Stimulated activated CD4-positive, alpha-beta T cell treated with anti-CD3 and anti-CD28 coated beads, Interleukin-4, amount 100 ng/mL, for 48 hours (primary cell): ENCODE results near the gene PPP3R2.
"Not testable (repeated sequence)": the region's sequence is repeated elsewhere in the genome, so short reads cannot be mapped to it uniquely, and the experiment has no call there.

Experiments used
- DNase-seq, 2 donors: peaks; one replicate each; pipeline ENCODE4 v3.0.0-alpha.2; 2020; ENCODE audit warnings: low read depth in 2 of 2

PPP3R2 gene, protein sequence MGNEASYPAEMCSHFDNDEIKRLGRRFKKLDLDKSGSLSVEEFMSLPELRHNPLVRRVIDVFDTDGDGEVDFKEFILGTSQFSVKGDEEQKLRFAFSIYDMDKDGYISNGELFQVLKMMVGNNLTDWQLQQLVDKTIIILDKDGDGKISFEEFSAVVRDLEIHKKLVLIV

DNA sequence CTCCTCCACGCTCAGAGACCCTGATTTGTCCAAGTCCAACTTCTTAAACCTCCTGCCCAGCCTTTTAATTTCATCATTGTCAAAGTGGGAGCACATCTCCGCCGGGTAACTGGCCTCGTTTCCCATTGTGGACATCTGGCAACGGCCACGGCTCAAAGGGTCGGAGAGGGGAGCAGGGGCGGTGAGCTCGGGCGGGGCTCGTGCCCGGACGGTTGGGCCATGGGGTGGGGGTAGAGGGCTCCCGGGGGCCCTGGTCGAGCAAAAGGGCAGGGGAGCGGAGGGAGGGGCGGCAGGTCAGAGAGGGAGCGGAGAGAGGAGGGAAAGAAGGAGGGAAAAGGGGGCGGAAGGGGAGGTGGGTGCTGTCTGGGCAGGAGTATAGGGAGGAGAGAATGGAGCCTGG is at the start of gene PPP3R2:
TSS of gene PPP3R2 (minus strand) at position 174 of the 400 bp plus-strand sequence. CDS start at position 126, 48 bp downstream.
- DNase-seq: no peak

DNA sequence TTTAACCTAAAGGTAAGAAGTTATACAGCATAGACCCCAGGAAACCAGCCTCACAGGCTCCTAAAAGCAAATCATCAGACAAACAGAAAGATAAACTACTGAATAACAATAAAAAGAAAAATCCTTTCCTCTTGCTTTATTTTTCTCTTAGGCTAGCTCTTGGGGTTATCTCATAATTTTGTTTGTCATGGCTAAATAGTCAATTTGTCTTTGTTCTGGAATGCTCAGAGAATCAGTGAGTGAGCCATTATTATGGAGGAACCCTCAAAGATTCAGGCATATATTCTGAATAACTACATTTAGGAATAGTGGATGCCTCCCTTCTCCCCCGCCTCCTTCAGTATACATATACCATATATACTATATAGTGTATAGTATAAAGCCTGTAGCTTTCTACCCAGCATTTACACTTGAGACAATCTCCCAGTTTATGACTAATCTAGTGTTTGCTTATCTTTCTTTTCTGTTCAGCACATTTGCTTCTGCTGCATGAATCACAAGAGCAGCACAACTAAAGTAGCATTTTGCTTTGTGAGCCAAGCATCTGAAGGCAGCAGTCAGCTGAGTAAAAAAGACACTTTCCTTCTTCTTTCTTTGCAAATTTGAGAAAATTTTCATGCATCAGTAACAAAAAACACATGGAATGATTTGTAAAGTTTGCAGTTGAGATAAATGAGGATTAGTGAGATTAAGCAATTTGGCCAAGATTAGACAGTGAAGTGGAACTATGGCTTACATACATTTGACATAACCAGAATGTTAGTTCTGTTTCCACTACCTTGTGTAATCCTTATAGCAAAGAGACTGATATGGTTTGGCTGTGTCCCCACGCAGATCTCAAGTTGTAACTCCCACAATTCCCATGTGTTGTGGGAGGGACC is 45.3 kb upstream of the PPP3R2 start:
- no peak for DNase-seq

DNA sequence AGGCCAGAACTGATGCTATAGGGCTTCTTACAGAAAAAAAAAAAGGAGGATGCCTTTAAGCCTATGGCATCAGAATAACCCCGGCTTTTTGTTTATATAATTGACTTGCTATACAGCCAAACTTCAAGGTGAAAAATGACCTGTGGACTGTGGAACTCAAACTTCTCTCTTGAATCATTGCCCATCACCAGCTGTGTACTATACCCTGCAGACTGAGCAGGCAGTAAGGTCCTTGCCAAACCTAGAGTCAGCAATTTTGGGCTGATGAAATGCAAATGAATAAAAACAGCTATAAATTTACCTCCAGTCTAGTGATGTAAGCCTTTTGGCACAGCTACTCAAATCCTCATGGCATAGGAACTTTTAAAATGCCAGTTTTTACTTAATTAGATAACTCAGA is 44.5 kb upstream of the PPP3R2 start:
- DNase-seq: no peak

DNA sequence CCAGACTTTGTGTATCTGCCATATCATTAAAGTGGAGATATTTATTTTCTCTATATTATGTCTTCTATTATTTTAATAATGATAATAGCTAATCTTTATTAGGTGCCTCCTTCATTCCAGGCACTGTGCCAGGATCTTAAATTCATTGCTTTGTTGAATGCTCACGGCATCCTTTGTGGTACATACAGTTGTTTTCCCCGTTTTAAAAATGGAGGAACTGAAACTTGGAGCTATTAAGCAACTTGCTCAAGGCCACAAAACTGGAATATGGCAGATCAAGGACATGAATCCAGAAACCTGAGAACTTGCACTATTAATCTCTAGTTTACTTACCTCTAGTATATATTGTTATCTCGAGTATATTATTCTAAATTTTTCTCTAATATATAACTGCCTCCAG is 41.5 kb upstream of the PPP3R2 start:
- no peak for DNase-seq

DNA sequence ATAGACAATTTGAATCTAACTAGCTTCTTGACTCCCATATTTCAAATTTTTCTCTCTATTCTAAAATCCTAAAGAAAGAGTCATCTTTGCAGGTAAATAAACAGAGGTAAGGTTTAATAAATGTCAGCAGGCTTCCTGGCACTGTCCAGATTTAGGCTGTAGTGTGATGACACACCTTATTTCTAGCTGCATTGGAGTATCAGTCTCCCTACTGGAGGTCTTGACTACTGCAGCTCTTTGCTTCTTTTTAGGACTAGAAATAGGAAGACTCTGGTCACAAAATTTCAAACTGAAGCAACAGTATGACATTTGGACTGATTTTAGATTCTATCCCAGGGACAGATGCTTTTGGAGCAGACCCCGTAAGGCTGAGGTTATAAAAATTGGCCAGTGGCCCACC is 40.7 kb upstream of the PPP3R2 start:
- DNase-seq: no peak

DNA sequence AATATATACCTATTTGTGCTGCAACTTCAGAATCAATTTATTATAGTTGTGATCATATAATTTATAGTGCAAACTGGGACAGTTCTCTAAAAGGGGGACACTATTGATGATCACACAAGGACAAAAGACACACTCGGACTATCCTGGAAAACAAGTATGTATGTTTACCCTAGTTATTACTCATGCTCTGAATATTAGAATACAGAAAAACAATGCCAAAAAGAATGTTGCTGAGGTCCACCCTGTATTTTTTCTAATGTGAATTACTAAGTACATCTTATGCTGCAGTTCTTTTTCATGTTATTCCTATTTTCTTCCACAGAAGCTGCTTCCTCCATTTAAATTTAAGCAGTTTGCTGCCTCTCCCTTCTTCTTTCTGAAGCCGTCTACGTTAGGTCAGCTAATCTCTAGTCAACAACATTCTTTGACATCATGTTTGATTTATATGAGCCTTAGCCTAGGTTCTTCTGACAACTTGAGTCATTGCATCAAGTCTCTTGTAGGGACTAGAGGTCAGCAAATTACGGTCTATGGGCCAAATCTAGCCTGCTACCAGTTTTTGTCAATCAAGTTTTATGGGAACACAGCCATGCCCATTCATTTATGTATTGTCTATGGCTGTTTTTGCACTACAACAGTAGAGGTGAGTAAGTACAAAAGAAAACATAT is 40.1 kb upstream of the PPP3R2 start:
- DNase-seq: no peak

DNA sequence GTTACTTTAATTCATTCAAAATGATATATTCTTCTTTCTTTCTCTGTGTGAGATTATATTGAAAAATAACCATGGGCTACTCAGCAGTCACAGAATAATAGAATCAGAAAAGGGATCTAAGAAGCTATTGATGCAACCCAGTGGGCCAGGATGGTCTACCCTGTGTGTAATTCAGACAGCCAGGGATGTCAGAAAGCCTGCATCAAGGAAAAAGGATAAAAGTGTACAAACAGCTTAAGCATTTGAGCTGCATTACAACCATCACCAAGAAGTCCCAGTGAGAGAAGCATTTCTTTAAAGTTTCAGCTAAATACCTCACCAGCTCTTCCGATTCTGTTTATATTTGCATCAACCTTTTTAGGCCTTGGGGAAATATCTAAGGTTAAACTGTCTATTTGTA is 37.8 kb upstream of the PPP3R2 start:
- no peak for DNase-seq

DNA sequence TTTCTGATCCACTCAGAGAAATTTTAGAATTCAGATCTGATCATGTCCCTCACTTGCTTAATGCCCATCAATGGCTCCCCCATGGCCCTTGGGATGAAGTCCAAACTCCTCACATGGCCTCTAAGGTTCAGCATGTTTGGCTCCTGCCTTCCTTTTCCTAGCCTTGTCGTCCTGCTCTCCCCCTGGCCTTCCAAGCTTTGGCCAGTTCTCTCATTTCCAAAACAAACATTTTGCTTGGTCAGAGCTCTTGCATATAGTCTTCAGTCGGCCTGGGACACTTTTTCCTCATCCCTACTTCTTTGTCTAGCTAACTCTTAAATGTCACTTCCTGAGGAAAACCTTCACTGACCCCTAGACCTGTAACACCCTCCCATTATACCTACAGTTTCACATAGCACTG is 37.1 kb upstream of the PPP3R2 start:
- no peak for DNase-seq

DNA sequence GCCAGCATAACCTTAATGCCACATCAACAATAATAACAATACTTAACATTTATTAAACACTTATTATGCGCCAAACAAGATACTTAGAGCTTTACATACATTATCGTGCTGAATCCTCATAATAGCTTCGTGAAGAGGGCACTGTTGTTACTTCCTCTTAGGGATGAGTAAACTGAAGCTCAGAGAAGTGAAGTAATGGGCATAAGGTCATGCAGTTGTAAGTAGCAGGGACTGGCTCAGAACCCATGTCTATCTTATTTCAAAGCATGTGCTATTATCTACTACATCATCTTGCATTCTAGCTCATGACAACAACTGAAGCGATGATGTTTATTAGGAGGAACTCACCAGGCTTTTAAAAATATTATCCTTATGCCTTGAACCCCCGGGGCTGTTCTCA is 34.9 kb upstream of the PPP3R2 start:
- no peak for DNase-seq

DNA sequence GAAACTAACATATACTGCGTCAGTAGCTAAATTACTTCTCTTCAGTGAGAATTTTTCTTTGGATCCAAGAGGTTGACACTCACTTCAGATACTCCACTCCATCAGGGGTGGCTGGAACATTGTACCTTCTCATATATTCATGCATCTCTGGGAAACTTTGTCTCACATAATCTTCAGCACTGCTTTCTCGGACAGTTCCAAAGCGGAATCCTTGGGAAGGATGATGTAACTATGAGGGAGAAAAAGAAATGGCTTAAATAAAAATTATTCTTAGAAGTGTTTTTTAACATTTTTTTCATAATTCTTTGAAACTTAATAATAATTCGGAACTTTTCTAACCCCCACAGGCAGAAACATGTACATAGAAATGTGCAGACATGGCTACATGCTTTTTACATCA is 33.4 kb upstream of the PPP3R2 start:
- no peak for DNase-seq

DNA sequence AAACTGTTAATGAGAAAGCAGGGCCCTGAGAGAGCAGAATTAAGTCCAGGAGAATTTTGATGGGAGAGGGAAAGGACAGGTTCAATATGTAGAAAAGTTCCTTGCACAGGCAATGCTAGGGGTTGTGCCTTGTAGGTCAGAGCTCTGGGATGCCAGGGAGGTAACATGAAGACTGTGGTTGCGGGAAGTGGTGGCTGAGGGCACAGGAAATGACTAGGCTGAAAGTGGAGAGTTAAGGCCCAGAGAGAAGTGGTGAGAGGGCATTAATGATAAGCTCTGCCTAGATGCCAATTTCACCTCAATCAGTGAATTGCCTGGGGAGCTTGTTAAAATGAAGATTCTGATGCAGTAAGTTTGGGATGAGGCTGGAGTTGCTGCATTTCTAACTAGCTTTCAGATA is 31.5 kb upstream of the PPP3R2 start:
- DNase-seq: no peak

DNA sequence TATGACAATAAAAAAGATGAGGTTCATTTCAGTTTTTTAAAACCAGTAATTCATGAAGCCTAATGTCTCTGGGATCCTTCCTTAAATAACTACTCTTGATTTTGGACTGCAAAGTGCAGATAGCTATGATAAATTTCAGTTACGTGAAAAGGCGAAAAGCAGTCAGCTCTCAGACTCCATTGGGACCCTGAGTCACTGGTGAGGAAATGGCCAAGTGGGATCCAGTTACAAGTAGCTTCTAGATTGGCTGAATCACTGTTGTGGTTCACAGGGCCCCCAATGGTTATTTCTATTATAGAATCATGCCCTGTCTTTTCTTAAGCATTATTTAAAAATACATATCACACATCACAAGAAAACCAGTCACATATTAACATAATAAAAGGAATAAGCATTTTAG is 31.1 kb upstream of the PPP3R2 start:
- no peak for DNase-seq

DNA sequence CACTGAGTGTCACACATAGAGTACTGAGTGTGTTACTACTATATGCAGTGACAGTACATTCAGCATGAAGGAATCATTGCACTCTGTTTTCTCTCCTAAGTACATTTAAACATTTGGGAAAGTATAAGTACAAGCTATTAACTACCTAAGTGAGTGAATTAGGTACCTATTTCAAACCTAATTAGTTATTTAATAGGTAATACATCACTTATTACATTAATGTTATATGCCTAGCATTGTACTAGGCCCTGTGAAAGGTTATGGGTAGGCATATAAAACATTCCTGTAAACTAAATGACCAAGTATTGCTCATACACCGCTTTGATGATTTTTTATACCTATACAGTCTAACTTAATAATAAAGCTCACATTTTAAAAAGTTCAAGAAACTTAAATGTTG is 25.7 kb upstream of the PPP3R2 start:
- no peak for DNase-seq

DNA sequence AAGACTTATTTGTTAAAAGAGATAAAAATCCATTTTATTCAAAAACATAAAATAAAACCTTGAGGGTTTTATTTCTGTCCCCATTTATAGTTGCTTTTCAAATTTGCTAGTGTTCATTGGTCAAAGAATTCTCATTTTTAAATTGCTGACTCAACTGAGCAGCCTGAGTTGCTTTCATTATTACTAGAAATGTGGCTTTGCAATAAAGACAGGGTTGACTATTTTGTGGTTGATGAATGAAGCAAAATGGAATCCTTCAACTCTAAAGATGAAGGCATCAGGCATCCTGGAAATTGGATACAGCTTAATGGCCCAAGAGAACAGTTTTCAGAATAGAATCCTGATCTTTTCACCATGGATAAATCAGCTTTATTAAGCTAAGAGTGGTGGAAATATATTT is 23.9 kb upstream of the PPP3R2 start:
- no peak for DNase-seq

DNA sequence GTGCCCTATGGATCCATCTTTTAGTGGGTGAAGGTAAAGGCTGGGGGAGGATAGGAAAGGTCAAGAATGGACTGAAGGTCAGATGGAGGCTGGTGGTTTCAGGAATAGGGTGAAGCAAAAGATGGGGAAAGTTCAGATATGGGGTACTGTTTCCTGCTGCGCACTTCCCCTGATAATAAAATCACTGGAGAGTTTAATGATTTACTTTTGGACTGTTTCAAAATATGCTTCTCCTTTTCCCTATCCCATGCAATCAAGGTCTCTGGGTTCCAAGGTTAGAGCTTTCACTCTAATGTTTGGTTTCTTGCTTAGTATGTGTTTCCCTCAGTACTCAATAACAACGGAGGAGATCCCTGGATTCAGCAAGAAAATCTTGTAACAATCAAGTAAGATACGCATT is 10.8 kb upstream of the PPP3R2 start:
- no peak for DNase-seq

DNA sequence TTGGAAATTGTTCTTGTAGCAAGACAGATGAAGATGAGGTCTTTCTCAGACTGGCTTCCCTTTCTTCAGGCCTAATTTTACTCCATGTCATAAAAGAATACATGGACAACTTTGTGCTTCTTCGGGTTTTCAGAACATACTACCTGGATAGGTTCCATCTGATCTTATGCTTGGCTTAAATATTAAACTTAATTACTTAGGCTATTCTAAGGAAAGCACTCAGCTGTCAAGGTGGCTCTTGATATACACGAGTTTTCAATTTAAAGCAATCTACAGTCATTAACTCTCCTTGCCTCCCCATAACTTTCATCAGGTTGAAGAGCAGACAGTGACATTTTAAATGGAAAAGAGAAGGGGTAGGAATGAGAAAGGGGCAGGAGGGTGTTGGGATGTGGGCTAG is 9.5 kb upstream of the PPP3R2 start:
- no peak for DNase-seq

DNA sequence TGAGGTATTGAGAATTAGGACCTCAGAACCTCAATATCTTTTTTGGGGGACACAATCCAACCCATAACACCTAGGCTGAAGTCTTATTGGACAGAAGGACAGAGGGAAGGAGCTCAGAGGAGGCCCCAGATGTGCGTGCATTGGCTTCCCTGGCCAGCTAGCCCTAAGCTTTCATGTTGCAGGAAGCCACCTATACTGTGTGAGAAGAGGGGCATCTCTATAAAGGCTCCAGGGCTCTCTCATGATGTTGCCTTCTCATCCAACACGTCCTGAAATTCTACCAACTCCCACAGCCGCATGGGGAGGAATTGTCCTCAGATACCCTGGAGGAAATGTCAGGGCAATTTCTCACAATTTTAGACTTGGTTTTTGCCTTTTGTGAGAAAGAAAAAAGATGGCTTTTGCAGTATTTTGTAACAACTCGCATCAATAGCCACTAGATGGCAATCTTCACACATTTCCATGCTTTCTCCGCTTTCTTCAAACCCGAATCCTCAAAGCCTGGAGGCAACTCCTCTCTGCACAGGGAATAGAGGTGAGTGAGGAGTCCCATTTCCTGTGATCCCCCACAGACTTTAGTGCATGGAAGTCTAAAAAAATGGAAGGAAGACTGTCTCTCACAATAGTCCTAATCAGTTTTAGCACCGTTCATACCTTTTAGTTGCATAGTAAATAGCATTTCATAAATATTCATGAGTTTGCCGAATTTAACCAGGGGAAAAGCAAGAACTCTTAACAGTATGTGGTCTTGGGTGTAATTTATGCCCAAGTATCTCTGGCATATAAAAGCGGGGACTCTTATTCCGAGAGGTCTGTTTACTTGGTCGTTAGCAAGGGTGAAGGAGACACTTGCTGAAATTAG is 7.4 kb upstream of the PPP3R2 start:
- DNase-seq: no peak

DNA sequence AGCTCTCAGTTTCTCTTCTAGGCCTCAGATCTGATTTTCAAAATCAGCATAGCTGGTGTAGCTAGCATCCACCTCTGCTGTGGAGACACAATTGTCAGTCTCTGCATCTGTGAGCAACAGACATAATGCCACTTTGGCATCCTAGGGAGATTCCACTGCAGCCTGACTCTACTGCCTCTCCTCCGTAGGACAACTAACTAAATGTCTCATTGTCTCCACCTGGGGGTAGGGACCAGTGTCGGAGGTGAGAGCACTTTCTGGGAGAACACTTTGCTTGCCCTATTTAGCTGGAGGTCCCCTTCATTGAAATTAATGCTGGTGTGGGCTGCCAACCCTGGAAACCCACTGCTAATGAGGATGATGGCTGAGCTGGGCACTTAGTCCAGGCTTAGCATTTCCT is 1.4 kb downstream of the PPP3R2 start:
- DNase-seq: no peak

DNA sequence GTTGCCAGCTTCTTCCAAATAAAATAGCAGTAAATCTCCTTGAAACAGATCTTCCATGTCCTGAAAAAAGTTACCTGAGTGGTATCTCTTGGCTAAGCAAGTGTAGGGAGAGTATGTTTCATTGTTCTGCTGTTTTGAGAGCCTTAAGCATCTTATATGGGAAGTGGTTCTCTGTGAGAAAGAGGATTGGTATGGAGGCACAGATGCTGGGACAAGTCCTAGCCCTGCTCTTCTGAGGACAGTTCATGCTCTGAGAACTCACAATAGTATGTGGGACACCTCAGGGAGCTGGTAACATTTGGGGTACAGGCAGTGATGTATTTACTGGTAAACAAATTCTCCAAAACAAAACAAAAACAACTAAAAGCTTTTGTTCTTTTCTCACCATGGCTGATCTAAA is 2.0 kb downstream of the PPP3R2 start:
- no peak for DNase-seq

DNA sequence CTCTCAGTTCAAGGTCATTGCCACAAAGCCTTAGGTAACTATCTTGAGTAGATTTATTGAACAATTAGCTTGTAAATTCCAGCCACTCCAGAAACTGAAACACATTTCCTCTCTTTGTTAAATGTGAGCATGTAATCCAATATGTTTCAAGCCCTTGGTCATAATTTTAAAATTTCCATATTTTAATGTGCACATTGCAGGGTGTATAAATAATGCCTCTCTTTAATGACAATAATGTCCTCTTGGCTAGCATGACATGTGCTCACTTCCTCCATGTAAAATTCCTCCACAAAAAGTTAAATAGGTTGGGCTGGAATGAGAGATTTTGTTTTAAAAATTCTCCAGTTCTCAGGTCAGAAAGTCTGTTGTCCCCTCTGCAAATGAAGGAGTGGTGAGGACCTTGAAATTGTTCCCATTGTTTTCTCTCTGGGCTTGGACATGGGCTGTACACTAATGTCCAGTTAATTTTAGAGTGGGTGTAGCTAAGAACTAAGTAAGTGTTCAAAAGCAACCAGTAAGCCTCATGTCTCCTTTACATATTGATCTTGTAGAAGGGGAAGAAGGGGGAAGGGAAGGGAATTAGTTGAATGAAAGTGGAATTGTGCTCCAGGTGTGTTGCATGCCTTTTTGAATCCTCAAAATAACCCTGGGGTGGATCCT is 2.9 kb downstream of the PPP3R2 start:
- DNase-seq: no peak

DNA sequence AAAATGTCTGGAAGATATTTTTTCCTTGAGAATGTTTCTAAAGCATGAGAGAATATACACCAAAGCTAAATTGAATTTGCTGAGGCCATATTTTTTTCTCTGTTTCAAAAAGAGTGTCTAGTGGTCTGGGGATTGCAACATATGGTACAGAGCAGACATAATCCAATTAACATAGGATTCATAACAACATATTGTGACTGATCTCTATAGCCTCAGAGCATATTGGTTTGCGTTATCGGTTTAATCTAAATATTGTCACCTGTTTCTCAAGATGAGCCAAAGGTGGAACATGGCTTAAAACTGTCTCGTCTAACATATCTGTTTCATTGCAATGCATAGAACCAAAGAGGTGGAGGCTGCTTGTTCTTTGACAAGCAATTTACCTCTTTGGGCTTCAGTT is 3.9 kb downstream of the PPP3R2 start:
- no peak for DNase-seq

DNA sequence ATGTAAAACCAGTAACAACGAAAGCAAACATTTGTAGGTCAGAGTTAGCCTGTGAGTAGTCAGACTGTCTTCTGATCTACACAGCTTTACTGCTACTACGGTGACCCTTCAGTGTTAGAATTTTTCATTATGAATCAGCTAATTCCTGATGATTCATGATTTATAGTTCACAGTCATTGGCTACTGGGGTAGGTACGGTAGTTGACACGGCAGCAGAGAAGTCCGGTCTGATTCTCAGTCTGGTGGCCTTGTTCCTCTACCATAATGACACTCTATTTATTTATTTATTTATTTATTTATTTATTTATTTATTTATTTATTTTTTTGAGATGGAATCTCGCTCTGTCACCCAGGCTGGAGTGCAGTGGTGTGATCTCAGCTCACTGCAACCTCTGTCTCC is 4.7 kb downstream of the PPP3R2 start:
- DNase-seq: not testable (repeated sequence)
